Superior temporal gyrus (tissue), 1 donor: ENCODE results near the gene ZNF521.

Source experiments
- DNase-seq: peaks from one replicate; pipeline ENCODE4 v3.0.0-alpha.2; 2016; ENCODE audit errors: extremely low spot score

Gene ZNF521

GRCh38 chr18:25075783-25076182 is 276.2 kb downstream of the ZNF521 start:
- no peak for DNase-seq

DNA sequence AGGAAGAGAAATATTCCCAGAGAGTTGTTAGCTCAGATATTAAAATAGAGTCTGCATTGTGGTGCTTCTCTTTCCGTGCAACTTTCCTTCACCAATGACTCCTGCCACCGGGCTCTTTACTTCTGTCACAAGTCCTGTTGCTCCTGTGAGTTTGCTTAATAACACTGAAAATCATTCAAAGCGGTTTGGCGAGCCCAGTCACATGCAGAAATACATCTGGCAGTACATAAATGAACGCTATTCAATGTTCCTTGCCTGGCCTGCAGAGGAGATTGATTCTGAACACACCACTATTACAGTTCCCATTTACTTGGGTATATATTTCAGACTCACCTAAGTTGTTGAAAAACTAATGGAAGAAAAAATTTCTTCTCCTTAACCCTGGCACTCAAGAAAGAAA is 276.6 kb downstream of the ZNF521 start:
- no peak for DNase-seq

DNA sequence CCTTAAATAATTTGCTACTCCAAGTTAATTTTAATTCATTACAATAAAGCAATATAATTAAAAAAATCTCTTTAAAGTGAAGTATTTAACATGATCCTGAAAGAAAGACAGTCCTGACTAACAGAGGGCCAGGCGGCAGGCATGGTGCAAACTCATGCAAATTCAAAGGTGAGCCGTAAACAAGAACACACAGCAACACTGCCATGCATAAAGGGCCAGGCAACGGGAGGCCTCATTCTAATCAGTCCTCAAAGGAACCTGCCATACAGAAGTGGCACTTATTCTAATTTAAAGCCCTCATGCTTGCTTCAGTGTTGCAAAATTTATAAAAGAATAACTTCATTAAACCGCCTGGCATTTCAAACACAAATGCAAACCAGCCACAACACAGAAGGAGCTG is 277.0 kb downstream of the ZNF521 start:
- DNase-seq: no peak

- DNase-seq: no peak
These were observed 279.8 kb downstream of the ZNF521 start for GRCh38 chr18:25072205-25072604.

GRCh38 chr18:25067275-25068025 is 284.5 kb downstream of the ZNF521 start:
- no peak for DNase-seq

DNA sequence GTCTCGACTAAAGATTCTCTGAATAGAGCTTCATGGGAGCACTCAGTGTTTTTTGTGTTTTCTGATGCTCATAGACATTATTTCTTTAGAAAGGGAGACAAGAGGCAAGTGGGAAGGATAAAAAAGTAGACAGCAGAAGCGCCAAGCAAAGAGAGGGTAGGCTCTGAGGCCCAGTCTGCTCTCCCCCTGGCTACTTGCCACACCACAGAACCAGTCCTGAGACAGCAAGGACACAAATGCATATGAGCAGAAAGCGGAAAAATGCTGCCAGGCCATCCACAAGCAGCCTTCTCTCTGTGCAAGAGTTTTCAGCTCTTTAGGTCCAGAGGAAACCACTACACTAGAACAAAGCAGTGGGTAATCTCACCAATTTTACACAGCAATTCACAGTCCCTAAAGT is 285.4 kb downstream of the ZNF521 start:
- DNase-seq: no peak

DNA sequence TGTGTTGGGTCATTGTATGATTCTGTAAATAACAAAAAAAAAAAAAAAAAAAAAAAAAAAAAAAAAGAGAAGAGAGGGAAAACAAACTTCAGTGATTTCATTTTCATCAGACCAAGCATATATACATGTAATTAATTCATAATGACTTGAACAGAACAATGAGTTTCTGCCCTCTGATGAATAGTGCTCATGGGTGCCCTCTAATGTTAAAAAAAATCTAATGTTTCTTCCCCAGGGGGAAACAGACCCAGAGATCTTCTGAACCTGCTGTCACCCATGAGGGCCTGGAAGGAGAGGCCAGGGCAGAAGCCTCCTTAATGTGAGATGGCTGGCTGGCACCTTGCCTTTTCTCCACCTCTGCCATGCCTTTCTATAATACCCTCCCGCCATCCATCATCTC is 289.2 kb downstream of the ZNF521 start:
- no peak for DNase-seq

DNA sequence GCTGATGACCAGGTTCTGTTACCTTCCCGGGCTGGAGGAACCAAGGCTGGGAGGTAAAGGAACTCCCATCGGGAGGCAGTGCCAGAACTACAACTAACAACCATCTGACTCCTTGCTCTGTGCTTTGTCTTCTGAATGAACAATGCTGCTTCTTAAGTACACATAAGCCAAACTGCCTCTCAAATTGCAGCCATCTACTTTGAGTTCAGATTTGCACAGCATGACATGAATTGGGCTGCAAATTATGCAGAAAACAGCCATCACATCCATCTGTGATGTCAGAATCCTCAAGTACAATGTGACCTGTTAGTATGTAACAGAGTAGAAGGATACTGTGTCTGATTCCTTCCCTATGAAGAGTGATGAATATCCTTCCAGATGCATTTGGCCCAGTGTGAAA is 290.6 kb downstream of the ZNF521 start:
- DNase-seq: no peak

- DNase-seq: peak; percentile 45
These were observed 293.4 kb downstream of the ZNF521 start for GRCh38 chr18:25058521-25058920.

DNA sequence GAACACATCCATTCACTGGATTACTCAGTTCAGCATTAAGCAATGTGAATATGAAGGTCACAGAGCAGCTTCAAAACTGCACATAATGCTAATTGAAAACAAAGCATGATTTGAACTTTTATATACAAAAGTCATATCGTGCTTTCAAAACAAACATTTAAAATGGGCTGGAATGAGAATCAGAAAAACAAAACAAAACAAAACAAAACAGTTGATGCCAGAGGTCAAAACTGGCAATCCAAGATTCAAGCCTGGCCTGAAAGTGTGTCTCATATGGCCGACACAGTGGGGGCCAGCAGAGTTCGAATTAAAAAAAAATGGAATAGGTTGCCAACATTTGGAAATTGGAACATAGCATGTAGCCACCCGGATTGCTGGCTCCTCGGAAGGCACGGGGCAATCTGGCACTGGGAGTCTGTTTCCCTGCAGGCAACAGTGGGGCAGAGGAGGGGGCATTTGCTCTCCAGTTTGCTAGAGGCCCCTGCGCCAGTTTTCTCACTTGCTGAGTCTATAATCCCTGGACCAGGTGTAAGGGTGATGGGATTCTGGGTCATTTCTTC is 294.4 kb downstream of the ZNF521 start:
- DNase-seq: no peak

DNA sequence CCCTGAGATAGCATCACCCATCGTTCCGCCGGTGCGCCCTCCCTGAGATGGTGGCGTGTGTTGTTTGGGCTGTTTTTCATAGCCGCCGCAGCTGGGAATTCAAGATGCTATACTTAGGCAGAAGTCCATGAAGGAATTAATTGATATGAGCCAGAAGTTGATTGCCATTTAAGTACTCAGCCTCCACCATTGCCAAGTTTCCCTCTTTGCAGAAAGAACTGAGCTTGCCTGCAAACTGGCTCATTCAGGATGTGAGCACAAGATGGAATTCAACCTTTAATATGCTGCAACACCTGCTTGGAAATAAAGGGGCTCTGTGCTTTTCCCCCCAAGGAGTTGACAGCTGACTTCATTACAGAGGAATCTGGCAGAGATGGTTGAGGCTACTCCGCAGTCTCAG is 295.5 kb downstream of the ZNF521 start:
- no peak for DNase-seq

GRCh38 chr18:25055076-25055475 is 296.9 kb downstream of the ZNF521 start:
- DNase-seq: no peak

- DNase-seq: no peak
These were observed 298.5 kb downstream of the ZNF521 start for GRCh38 chr18:25053466-25053865.

DNA sequence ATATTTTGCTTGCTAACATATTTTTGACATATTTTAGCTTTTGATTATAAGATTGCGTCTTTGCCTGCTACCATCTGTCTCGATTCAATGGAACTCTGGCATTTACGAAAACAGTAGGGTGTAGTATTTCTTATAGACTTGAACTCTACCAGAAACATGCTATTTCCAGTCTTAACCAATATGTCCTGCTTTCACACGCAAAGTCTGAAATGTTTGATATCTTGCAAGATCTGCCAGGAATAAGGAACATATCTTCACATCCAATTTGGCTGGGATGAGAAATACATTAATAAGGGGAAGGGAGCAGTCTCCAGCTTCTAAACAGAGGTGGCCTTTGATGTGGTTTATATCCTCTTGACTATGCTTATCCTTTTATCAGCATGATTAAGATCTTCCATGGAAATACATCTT is 299.4 kb downstream of the ZNF521 start:
- no peak for DNase-seq

- no peak for DNase-seq
These were observed 301.4 kb downstream of the ZNF521 start for GRCh38 chr18:25050605-25051004.

- DNase-seq: no peak
These were observed 304.0 kb downstream of the ZNF521 start for GRCh38 chr18:25047983-25048382.

GRCh38 chr18:25047421-25047820 is 304.5 kb downstream of the ZNF521 start:
- no peak for DNase-seq

DNA sequence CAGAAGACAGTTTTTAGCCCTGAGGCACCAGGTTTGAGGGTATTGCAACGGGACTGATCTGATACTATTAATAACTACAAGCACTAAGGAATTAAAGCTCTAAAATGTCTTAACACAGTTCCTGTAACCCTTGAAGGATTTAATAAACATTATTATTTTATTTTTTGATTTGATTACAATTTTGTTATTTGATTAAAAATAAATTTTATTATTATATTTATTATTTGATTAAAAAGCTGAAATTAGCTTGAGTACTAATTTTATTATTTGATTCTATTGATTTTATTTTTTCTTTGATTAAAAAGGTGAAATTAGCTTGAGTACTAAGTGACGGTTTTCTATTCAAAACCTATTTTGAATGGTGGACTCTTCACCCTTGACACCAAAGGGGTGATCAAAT is 307.3 kb downstream of the ZNF521 start:
- no peak for DNase-seq

DNA sequence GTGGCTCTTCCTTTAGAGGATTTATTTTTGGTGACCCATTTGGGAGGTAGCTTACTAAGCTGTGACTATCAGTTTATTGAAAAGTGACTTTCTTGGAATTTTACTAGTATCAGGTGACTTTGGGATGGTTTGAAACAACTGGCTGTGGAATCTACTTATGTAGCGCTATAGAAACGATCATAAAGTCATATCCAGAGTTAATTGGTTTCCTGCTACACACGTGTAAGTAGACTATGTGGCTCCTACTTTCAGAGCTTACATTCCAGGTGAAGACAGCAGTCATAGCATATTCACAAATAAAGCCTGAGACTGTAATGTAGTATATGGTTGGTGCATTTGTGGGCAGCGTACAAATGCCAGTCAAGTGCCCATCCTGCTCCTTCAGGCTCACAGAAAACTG is 308.9 kb downstream of the ZNF521 start:
- no peak for DNase-seq

GRCh38 chr18:25042641-25043051 is 309.3 kb downstream of the ZNF521 start:
- no peak for DNase-seq

DNA sequence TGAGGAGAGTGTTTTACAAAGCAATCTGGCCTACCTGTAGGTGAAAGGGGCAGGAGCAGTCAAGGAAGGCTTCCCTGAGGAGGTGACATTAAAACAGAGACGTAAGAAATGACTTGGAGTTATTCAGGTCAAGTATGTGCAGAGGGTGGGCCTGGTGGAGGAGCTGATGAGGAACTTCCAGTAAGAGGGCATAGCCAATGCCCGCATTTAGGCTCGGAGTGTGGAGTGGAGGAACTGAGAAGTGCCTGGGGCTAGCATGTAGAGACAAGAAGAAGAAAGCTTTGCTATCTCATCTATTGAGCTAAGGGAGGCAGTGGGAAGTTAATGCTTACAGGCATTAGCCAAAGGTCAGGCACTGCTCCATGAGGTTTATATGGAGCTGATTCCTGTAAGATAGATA is 312.2 kb downstream of the ZNF521 start:
- DNase-seq: no peak

DNA sequence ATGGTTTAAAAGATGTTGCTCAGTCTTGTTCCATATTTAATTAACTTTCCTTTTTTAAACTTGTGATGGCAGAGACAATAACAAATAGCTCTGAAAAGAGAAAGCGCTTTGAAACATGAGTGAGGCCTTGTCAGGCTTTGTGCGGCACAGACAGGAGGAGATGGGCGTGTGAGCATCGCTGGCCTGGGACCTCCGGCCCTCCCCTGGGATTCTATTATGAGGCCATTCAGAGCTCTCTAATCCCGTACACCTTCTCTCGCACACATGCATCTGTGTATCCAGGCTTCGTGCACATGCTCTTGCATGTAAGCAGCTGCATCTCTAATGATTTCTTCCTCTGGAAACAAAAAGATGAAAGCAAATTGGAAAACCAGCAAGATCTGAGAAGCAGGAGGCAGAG is 313.7 kb downstream of the ZNF521 start:
- DNase-seq: no peak

DNA sequence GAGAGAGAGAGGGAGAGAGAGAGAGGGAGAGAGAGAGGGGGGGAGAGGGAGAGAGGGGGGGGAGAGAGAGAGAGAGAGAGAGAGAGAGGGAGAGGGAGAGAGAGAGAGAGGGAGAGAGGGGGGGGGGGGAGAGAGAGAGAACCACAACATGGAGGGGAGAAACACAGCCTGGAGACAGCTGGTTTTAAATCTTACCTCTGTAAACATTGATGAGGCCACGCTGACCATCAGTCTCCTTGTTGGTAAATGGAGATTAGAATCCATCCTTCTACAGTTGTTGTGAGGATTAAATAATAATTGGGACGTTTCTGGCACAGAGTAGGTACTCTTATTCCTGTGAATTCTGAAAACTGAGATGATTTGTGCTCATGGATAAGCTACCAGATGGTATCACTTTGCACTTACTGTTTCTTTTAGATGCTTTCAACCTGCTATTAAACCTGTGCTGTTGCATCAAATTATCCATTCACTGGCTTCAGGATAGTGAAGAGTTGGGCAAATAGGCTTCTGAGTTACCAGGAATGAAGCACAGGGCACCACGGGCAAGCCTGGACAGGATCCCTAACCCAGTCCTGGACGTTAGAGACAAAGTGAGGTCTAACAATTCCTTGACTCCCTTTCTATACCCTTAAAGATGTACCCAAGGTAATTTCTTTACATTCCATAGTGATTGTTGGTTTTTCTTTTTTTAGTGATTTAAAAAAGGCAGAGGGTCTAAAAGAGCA is 318.1 kb downstream of the ZNF521 start:
- DNase-seq: no peak
